Body of pancreas (tissue), 4 donors: Measurements from ENCODE around the gene KIAA0232.
"Not testable (repeated sequence)": the region's sequence is repeated elsewhere in the genome, so short reads cannot be mapped to it uniquely, and the experiment has no call there.

Source experiments
- POLR2A ChIP-seq, 3 donors: fragments of 450-650 bp; IDR thresholded peaks; one replicate each; pipeline ENCODE4 v1.6.1; 2016; ENCODE audit warnings: antibody characterized with exemption in 3 of 3, mild to moderate bottlenecking in 2 of 3
- TF ChIP-seq, protein P1 (sequence below), 7 experiments: fragments of 450-650 bp in 4 of 7; fragments of 200-600 bp in 3 of 7; sonication (generic) in 3 of 7; IDR thresholded peaks; one replicate each; pipeline ENCODE4 v1.5.1; 2016 to 2019; ENCODE audit warnings: antibody characterized with exemption in 7 of 7

DNA sequence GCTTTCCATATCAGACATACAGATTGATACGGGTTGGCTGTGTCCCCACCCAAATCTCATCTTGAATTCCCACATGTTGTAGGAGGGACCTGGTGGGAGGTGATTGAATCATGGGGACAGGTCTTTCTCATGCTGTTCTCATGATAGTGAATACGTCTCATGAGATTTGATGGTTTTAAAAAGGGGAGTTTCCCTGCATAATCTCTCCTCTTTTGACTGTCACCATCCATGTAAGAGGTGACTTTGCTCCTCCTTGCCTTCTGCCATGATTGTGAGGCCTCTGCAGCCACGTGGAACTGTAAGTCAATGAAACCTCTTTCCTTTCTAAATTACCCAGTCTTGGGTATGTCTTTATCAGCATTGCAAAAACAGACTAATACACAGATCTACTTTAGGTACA, 9.3 kb downstream of the KIAA0232 start:
- TF ChIP-seq, protein P1, sequence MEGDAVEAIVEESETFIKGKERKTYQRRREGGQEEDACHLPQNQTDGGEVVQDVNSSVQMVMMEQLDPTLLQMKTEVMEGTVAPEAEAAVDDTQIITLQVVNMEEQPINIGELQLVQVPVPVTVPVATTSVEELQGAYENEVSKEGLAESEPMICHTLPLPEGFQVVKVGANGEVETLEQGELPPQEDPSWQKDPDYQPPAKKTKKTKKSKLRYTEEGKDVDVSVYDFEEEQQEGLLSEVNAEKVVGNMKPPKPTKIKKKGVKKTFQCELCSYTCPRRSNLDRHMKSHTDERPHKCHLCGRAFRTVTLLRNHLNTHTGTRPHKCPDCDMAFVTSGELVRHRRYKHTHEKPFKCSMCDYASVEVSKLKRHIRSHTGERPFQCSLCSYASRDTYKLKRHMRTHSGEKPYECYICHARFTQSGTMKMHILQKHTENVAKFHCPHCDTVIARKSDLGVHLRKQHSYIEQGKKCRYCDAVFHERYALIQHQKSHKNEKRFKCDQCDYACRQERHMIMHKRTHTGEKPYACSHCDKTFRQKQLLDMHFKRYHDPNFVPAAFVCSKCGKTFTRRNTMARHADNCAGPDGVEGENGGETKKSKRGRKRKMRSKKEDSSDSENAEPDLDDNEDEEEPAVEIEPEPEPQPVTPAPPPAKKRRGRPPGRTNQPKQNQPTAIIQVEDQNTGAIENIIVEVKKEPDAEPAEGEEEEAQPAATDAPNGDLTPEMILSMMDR (IDR thresholded peaks at IDR 0.05), result not testable (repeated sequence)
- TF ChIP-seq POLR2A (IDR thresholded peaks at IDR 0.05), result not testable (repeated sequence)
